ENCODE data around the gene NR1I2. TPM values are rescaled to one million over a fixed set of nuclear protein-coding genes. Genes with fewer than 3 reads are reported as not detected.

Gene NR1I2
- polyA plus RNA-seq, 2 of the 4 experiments (the other 2 are of a cell fraction) = not detected

DNA sequence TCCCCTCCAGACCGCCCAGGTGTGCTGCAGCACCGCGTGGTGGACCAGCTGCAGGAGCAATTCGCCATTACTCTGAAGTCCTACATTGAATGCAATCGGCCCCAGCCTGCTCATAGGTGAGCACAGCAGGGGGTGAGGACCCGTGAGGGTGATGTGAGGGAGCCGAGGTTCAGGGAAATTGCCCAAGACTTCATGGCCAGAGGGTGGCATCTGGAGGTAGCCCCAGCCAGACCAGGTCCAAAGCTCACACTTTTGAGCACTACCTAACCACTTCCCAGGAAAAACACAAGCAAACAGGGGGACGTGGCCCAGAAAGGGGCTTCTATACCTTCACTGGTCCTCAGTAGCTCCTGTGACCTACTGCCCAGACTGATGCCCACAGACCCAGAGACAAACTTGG lies 33.8 kb downstream of the NR1I2 start (continued):
- TF ChIP-seq, protein P1, sequence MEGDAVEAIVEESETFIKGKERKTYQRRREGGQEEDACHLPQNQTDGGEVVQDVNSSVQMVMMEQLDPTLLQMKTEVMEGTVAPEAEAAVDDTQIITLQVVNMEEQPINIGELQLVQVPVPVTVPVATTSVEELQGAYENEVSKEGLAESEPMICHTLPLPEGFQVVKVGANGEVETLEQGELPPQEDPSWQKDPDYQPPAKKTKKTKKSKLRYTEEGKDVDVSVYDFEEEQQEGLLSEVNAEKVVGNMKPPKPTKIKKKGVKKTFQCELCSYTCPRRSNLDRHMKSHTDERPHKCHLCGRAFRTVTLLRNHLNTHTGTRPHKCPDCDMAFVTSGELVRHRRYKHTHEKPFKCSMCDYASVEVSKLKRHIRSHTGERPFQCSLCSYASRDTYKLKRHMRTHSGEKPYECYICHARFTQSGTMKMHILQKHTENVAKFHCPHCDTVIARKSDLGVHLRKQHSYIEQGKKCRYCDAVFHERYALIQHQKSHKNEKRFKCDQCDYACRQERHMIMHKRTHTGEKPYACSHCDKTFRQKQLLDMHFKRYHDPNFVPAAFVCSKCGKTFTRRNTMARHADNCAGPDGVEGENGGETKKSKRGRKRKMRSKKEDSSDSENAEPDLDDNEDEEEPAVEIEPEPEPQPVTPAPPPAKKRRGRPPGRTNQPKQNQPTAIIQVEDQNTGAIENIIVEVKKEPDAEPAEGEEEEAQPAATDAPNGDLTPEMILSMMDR (IDR thresholded peaks at IDR 0.05) = no peak

DNA sequence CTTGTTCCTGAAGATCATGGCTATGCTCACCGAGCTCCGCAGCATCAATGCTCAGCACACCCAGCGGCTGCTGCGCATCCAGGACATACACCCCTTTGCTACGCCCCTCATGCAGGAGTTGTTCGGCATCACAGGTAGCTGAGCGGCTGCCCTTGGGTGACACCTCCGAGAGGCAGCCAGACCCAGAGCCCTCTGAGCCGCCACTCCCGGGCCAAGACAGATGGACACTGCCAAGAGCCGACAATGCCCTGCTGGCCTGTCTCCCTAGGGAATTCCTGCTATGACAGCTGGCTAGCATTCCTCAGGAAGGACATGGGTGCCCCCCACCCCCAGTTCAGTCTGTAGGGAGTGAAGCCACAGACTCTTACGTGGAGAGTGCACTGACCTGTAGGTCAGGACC lies 35.2 kb downstream of the NR1I2 start:
- Histone ChIP-seq H3K9me3 (no peaks in the 10 kb centered on the region), H3K27ac (no peak overlapping the region), H3K4me1 (no peaks in the 10 kb centered on the region), H3K4me3 (no peak overlapping the region), H3K4me2 (no peak overlapping the region)
- no peak for DNase-seq (ENCODE audit: low read depth in 1 of 2, low spot score in 1 of 2)
- POLR2A ChIA-PET = no interaction called here
- WGBS (ENCODE audit: missing lambda C conversion rate) = 71% methylated on average over 6 of the region's 12 CpGs
- no peak for TF ChIP-seq CEBPB (IDR thresholded peaks at IDR 0.05)
- TF ChIP-seq RARB (CRISPR knock-in tag; IDR thresholded peaks at IDR 0.05) = no peak
- no peak for TF ChIP-seq CBX8 (IDR thresholded peaks at IDR 0.05)
- ATAC-seq = 0 out of 6 replicates have a peak, but pooled peaks of 1 of the 2 experiments have one; percentile 26
- CTCF ChIA-PET = interaction anchor here (0.6 to 1.6 kb wide), 3 partner anchors 8 to 75 kb away, joined by 3 read pairs; no protein-coding TSS in a partner anchor
- FAIRE-seq = no peak

DNA sequence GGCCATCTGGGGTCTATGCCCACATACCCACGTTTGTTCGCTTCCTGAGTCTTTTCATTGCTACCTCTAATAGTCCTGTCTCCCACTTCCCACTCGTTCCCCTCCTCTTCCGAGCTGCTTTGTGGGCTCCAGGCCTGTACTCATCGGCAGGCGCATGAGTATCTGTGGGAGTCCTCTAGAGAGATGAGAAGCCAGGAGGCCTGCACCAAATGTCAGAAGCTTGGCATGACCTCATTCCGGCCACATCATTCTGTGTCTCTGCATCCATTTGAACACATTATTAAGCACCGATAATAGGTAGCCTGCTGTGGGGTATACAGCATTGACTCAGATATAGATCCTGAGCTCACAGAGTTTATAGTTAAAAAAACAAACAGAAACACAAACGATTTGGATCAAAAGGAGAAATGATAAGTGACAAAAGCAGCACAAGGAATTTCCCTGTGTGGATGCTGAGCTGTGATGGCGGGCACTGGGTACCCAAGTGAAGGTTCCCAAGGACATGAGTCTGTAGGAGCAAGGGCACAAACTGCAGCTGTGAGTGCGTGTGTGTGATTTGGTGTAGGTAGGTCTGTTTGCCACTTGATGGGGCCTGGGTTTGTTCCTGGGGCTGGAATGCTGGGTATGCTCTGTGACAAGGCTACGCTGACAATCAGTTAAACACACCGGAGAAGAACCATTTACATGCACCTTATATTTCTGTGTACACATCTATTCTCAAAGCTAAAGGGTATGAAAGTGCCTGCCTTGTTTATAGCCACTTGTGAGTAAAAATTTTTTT lies 35.9 kb downstream of the NR1I2 start:
- Histone ChIP-seq H3K4me3 (no peak overlapping the region), H3K4me2 (no peak overlapping the region), H3K27ac (no peak overlapping the region), H3K9me3 (no peaks in the 10 kb centered on the region), H3K4me1 (no peaks in the 10 kb centered on the region)
- WGBS (ENCODE audit: missing lambda C conversion rate) = 68% methylated on average over 13 of the region's 13 CpGs
- DNase-seq (ENCODE audit: low read depth in 1 of 2, low spot score in 1 of 2) (no peak), FAIRE-seq (no peak), ATAC-seq (peak in 1 of 2 experiments; percentile 26; a peak in 1 of 6 replicates)
- CTCF ChIA-PET = interaction anchor here (1.0 to 1.6 kb wide), 2 partner anchors 9 to 13 kb away, joined by 3 read pairs; no protein-coding TSS in a partner anchor
- POLR2A ChIA-PET = no interaction called here
- TF ChIP-seq, protein P2, sequence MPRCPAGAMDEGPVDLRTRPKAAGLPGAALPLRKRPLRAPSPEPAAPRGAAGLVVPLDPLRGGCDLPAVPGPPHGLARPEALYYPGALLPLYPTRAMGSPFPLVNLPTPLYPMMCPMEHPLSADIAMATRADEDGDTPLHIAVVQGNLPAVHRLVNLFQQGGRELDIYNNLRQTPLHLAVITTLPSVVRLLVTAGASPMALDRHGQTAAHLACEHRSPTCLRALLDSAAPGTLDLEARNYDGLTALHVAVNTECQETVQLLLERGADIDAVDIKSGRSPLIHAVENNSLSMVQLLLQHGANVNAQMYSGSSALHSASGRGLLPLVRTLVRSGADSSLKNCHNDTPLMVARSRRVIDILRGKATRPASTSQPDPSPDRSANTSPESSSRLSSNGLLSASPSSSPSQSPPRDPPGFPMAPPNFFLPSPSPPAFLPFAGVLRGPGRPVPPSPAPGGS (IDR thresholded peaks at IDR 0.05) = no peak
- TF ChIP-seq, protein P3, sequence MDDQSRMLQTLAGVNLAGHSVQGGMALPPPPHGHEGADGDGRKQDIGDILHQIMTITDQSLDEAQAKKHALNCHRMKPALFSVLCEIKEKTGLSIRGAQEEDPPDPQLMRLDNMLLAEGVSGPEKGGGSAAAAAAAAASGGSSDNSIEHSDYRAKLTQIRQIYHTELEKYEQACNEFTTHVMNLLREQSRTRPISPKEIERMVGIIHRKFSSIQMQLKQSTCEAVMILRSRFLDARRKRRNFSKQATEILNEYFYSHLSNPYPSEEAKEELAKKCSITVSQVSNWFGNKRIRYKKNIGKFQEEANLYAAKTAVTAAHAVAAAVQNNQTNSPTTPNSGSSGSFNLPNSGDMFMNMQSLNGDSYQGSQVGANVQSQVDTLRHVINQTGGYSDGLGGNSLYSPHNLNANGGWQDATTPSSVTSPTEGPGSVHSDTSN (IDR thresholded peaks at IDR 0.05) = no peak

DNA sequence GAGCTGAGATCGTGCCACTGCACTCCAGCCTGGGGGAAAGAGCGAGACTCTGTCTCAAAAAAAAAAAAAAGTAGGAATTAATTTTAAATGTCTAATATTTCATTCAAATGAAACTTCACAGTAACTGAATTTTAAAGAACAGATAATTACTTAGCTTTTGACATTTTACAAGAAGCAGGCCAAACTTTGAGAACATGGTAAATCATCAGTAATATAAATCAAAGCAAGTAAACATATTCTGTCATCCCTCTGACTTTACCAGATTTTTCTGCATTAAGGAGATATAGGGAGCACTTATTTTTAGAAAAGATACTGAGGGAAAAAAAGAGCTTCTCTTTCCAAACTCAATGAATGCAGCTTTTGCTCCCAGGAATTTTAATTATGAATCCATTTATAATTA lies 37.0 kb downstream of the NR1I2 start:
- no peak overlapping the region for H3K4me3 ChIP-seq
- ATAC-seq (no peak), DNase-seq (ENCODE audit: low read depth in 1 of 2, low spot score in 1 of 2) (no peak), FAIRE-seq (no peak)
- POLR2A ChIA-PET = interaction anchor here (0.7 kb wide), 1 partner anchor 1007 kb away, joined by 4 read pairs; no protein-coding TSS in a partner anchor
- no peak for TF ChIP-seq MAFK (IDR thresholded peaks at IDR 0.05; ENCODE audit: partially characterized antibody)
- no peak for TF ChIP-seq HOXB13 (CRISPR knock-in tag; IDR thresholded peaks at IDR 0.05; ENCODE audit: low read depth)
- no peak for TF ChIP-seq NR3C1 (IDR thresholded peaks at IDR 0.05)
- no peak for TF ChIP-seq RNF2 (IDR thresholded peaks at IDR 0.05; ENCODE audit: borderline replicate concordance, low read depth)
- no peak for TF ChIP-seq HEYL (CRISPR knock-in tag; IDR thresholded peaks at IDR 0.05)
- TF ChIP-seq, protein P4, sequence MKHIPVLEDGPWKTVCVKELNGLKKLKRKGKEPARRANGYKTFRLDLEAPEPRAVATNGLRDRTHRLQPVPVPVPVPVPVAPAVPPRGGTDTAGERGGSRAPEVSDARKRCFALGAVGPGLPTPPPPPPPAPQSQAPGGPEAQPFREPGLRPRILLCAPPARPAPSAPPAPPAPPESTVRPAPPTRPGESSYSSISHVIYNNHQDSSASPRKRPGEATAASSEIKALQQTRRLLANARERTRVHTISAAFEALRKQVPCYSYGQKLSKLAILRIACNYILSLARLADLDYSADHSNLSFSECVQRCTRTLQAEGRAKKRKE (CRISPR knock-in tag; IDR thresholded peaks at IDR 0.05; ENCODE audit: low read depth) = no peak
- no peak for TF ChIP-seq RARB (CRISPR knock-in tag; IDR thresholded peaks at IDR 0.05)
- TF ChIP-seq ZFP36 (IDR thresholded peaks at IDR 0.05; ENCODE audit: borderline replicate concordance, partially characterized antibody) = no peak
- no peak overlapping the region for H3K27ac ChIP-seq
- 95% methylated on average over 2 of the region's 2 CpGs for WGBS (ENCODE audit: missing lambda C conversion rate)
- CTCF ChIA-PET = no interaction called here
- no peaks in the 10 kb centered on the region for H3K9me3 ChIP-seq
- no peak overlapping the region for H3K4me2 ChIP-seq
- no peaks in the 10 kb centered on the region for H3K4me1 ChIP-seq

All from A549 (cell line).